GM19438 (cell line): ENCODE measurements around the gene RIMKLA.

Experiments
- ATAC-seq: cut with Tn5 transposase; IDR thresholded peaks from one replicate; pipeline ENCODE4 v1.9.1; 2021; ENCODE audit warnings: low read depth; ENCODE audit not compliant: unreplicated experiment

The RIMKLA gene

DNA sequence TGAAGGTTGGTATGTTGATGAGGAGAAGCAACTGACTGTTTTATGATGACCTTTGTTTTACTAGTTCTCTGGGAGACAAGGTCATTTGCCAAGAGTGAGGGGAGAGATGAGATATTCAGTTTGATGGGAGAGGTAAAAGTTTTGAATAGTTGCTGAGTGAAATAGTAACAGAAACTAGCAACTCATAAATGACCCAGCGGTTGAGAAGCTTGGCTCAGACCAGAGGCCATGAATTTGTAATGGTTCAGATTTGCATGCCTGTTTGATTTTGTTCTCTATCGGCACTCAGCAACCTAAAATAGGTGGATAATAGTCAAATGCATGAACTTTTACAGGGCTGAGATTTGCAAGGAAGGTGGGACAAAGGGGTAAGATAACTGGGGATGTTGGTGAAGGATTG, 89.1 kb downstream of the RIMKLA start:
- ATAC-seq: no peak
